Rectal smooth muscle tissue (tissue), 1 donor: Measurements from ENCODE around the gene HYLS1.
"Not testable (repeated sequence)": the region's sequence is repeated elsewhere in the genome, so short reads cannot be mapped to it uniquely, and the experiment has no call there.

Experiments used
- H3K27ac ChIP-seq: one replicate; pipeline ENCODE4 v1.7.0; 2013; ENCODE audit warnings: low read depth, low read length, inconsistent platforms
- H3K27me3 ChIP-seq: one replicate; pipeline ENCODE4 v1.7.0; 2013; ENCODE audit warnings: low read length; ENCODE audit not compliant: control insufficient read depth, insufficient read depth
- H3K36me3 ChIP-seq: one replicate; pipeline ENCODE4 v1.7.0; 2013; ENCODE audit warnings: low read length; ENCODE audit not compliant: control insufficient read depth, insufficient read depth
- H3K4me1 ChIP-seq: one replicate; pipeline ENCODE4 v1.7.0; 2013; ENCODE audit warnings: low read length; ENCODE audit not compliant: control insufficient read depth, insufficient read depth
- H3K4me3 ChIP-seq: one replicate; pipeline ENCODE4 v1.7.0; 2013; ENCODE audit warnings: low read length
- H3K9ac ChIP-seq: one replicate; pipeline ENCODE4 v1.7.0; 2013; ENCODE audit warnings: low read length

HYLS1 gene

DNA sequence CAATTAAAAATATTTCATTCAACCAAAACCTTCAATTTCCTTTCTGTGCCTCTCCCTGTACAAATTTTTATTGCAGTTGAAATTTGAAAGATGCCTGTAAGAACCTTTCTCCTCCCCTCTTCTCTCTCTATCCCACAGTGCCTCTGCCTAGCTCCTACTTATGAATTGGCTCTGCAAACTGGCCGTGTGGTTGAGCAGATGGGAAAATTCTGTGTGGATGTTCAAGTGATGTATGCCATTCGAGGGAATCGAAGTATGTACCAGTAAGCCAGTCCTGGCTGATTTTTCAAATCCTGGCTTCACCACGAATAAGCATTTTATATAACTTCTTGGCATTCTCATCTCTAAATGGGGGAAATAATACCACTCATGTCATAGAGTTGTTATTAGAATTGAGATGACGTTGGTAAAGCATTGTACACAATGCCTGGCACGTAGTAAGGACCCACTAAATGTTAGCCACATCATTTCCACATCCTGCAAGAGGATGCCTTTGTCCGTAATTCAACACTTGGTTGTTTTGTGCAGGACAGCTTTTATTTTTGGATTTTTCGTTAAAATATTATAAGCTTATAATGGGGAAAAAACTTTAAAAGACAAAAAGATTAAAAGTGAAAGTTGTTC, 22.9 kb downstream of the HYLS1 start:
- Histone ChIP-seq H3K9ac (no peak overlapping the region), H3K4me1 (no peaks in the 10 kb centered on the region), H3K4me3 (no peak overlapping the region), H3K27ac (no peak overlapping the region), H3K27me3 (no peaks in the 10 kb centered on the region), H3K36me3 (no peaks in the 10 kb centered on the region)

- not testable (repeated sequence) for H3K27ac ChIP-seq, H3K9ac ChIP-seq, H3K4me3 ChIP-seq, H3K36me3 ChIP-seq, H3K27me3 ChIP-seq, H3K4me1 ChIP-seq
Observed at GRCh38 chr11:125914601-125915000, 27.1 kb downstream of the HYLS1 start.

GRCh38 chr11:125916683-125917347, 29.3 kb downstream of the HYLS1 start:
- no peaks in the 10 kb centered on the region for H3K36me3 ChIP-seq
- H3K4me1 ChIP-seq = no peaks in the 10 kb centered on the region
- no peaks in the 10 kb centered on the region for H3K27me3 ChIP-seq
- no peak overlapping the region for H3K4me3 ChIP-seq
- no peak overlapping the region for H3K27ac ChIP-seq
- no peak overlapping the region for H3K9ac ChIP-seq

DNA sequence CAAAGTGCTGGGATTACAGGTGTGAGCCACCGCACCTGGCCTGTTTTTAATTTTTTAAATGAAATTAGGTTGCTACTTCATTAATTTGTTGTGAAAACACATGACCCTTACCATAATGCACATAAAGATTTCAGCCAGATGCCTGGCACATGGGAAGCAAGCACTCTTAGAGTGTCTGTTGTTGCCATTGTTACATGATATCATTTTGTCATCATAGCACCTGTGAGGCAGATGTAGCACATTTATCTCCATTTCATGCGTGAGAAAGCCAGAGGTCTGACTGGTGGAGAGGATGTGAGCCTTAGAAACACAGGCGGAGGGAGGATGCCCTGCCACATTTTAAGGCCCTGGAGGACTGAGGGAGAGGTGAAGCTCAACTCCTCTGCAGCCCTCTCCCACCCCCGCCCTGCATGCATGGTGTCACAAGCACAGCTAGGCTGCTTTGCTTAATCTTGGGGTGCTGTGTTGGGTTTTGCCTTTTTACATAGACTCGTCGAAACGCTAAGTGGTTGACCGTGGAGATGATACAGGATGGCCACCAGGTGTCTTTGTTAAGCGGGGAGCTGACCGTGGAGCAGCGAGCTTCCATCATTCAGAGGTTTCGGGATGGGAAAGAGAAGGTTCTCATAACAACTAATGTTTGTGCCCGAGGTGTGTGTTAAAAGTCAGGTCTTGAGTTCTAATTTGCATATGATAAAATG, 30.8 kb downstream of the HYLS1 start:
- Histone ChIP-seq H3K27me3 (no peaks in the 10 kb centered on the region), H3K27ac (no peak overlapping the region), H3K4me1 (no peaks in the 10 kb centered on the region), H3K9ac (no peak overlapping the region), H3K4me3 (no peak overlapping the region), H3K36me3 (no peaks in the 10 kb centered on the region)

DNA sequence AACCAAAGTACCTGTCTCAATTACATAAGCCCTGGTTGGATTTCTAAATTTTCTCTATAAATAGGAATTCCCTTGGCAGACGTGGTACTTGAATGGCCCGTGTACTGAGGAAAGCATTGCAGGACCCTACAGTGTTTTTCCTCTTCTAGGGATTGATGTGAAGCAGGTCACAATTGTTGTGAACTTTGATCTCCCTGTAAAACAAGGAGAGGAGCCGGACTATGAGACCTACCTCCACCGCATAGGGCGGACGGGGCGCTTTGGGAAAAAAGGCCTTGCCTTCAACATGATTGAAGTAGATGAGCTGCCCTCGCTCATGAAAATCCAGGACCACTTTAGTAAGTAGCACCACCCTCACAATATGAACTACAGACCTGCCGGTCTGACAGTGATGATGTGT, 33.6 kb downstream of the HYLS1 start:
- no peak overlapping the region for H3K9ac ChIP-seq
- H3K4me1 ChIP-seq = no peaks in the 10 kb centered on the region
- H3K36me3 ChIP-seq = no peaks in the 10 kb centered on the region
- no peaks in the 10 kb centered on the region for H3K27me3 ChIP-seq
- no peak overlapping the region for H3K4me3 ChIP-seq
- no peak overlapping the region for H3K27ac ChIP-seq

- Histone ChIP-seq H3K27ac (no peak overlapping the region), H3K4me3 (no peak overlapping the region), H3K9ac (no peak overlapping the region), H3K27me3 (no peaks in the 10 kb centered on the region), H3K36me3 (no peaks in the 10 kb centered on the region), H3K4me1 (no peaks in the 10 kb centered on the region)
Observed at GRCh38 chr11:125922156-125922555, 34.7 kb downstream of the HYLS1 start.

DNA sequence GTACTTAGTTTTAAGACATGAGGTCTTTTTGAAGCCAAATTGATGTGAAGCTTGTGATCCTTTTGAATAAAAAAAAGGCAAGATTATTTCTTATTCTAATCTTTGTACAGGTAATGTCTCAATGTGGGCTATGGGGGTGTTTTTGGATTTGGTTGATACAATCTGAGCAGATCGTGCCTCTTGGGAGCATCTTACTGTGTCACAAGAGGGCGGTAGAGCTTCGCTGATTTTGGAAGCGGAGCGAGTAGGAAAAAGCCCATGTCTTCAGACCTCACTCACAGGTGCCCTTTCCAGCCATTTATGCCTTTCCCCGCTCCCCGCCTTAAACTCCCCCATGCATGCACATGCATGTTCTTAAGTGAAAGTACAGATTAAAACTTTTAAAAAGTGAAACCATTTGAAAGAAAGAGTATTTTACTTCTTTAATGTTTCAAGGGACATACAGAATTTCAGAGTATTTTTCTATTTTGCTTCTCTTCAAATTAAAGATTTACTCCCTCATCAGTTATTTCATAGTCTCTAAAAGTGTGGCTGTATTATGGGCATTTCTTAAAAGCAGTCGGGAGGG, 35.6 kb downstream of the HYLS1 start:
- Histone ChIP-seq H3K9ac (no peak overlapping the region), H3K36me3 (no peaks in the 10 kb centered on the region), H3K4me1 (no peaks in the 10 kb centered on the region), H3K4me3 (no peak overlapping the region), H3K27me3 (no peaks in the 10 kb centered on the region), H3K27ac (no peak overlapping the region)

GRCh38 chr11:125923633-125924032, 36.2 kb downstream of the HYLS1 start:
- H3K27me3 ChIP-seq = no peaks in the 10 kb centered on the region
- no peaks in the 10 kb centered on the region for H3K4me1 ChIP-seq
- H3K4me3 ChIP-seq = no peak overlapping the region

GRCh38 chr11:125924384-125925007, 37.0 kb downstream of the HYLS1 start:
- H3K4me1 ChIP-seq = no peaks in the 10 kb centered on the region
- H3K9ac ChIP-seq = no peak overlapping the region
- no peak overlapping the region for H3K27ac ChIP-seq
- no peaks in the 10 kb centered on the region for H3K36me3 ChIP-seq
- H3K27me3 ChIP-seq = no peaks in the 10 kb centered on the region
- H3K4me3 ChIP-seq = no peak overlapping the region

More at GRCh38 chr11:125923633-125924032, 36.2 kb downstream of the HYLS1 start:
- H3K9ac ChIP-seq = no peak overlapping the region
- H3K27ac ChIP-seq = no peak overlapping the region
- no peaks in the 10 kb centered on the region for H3K36me3 ChIP-seq

GRCh38 chr11:125925247-125925740, 37.8 kb downstream of the HYLS1 start:
- Histone ChIP-seq H3K4me3 (no peak overlapping the region), H3K4me1 (no peaks in the 10 kb centered on the region), H3K27me3 (no peaks in the 10 kb centered on the region), H3K36me3 (no peaks in the 10 kb centered on the region), H3K27ac (no peak overlapping the region), H3K9ac (no peak overlapping the region)

GRCh38 chr11:125925804-125926203, 38.3 kb downstream of the HYLS1 start:
- H3K27ac ChIP-seq = no peak overlapping the region
- no peak overlapping the region for H3K9ac ChIP-seq
- no peaks in the 10 kb centered on the region for H3K36me3 ChIP-seq
- no peak overlapping the region for H3K4me3 ChIP-seq
- H3K4me1 ChIP-seq = no peaks in the 10 kb centered on the region
- H3K27me3 ChIP-seq = no peaks in the 10 kb centered on the region

DNA sequence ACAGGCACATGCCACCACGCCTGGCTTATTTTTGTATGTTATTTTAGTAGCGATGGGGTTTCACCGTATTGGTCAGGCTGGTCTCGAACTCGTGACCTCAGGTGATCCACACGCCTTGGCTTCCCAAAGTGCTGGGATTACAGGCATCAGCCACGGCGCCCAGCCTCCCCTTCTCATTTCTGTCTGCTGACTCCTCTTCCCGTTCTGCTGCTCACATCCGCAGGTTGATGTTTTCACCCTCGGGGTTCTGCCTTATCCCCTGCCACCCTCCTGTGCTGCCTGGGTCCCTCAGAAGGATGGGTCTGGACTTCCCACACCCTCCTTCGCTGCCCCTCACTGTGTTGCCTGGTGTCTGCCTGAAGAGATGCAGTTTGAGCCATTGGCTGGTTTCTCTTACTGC, 39.2 kb downstream of the HYLS1 start:
- Histone ChIP-seq H3K9ac (no peak overlapping the region), H3K27me3 (no peaks in the 10 kb centered on the region), H3K27ac (no peak overlapping the region), H3K4me3 (no peak overlapping the region), H3K36me3 (no peaks in the 10 kb centered on the region), H3K4me1 (peaks cover 7% of the 10 kb centered on the region)
